SHP77 (cell line): ENCODE measurements around the gene AUTS2.

ENCODE experiments used
- DNase-seq, 2 experiments: peaks; one replicate each; lab custom pipeline; 2025; lab: John Stamatoyannopoulos, UW

Gene AUTS2

DNA sequence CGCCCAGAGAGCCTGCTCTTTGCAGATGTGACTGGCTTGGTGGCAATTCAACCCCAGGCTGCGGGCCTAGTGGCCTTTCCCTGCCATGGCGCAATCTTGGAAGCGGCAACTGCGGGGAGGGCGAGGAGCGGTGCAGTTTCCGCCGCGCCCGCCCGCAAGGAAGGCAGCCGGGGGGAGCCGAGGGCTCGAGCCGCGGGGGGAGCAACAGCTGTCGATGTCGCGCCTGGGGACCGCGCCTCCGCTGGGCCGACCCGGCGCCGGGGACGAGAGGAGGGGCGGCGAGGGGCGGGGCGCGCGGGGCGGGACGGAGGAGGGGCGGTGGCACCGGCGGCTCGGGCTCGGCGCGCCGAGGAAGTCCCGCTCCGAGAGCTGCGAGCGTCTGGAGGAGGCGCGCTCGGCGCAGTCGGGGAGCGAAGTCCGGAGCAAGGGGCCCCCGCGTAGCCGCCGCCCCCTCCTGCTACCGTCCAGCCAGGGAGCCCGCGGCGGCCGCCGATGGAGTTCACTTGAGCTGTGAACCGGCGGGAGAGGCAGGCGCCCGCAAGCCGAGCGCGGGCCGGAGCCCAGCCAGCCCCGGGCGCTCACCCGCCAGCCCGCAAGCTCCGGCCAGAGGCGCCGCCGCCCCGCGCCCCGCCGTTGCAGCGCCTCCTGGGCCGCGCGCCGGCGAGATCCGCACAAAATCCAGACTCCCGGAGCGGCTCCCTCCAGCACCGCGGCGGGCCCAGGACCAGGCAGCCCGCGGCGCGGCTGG lies 1095.6 kb downstream of the AUTS2 start:
- DNase-seq = no peak

DNA sequence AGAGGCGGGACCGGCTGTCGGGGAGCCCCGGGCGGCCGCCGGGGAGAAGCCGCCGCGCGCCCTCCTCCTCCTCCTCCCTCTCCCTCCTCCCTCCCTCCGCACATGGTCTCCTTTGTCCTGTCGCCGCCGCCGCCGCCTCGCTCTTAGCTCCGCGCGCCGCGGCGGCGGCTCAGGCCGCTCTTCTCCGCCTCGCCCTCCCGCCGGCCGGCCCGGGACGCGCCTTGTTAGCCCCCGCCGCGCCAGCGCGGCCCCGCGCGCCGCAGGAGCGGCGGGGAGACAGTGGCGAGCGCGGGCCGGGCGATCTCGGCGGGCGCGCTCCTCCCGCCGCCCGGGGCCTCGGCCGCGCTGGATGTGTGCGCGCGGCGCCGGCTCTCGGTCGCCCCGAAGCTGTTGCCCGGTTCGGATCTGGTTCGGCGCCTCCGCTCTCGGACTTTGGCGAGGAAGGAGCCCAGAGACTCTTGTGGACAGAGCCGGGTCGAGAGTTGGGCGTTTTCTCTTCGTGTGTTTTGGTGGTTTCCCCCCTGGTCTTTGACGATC lies 1096.2 kb downstream of the AUTS2 start:
- no peak for DNase-seq

DNA sequence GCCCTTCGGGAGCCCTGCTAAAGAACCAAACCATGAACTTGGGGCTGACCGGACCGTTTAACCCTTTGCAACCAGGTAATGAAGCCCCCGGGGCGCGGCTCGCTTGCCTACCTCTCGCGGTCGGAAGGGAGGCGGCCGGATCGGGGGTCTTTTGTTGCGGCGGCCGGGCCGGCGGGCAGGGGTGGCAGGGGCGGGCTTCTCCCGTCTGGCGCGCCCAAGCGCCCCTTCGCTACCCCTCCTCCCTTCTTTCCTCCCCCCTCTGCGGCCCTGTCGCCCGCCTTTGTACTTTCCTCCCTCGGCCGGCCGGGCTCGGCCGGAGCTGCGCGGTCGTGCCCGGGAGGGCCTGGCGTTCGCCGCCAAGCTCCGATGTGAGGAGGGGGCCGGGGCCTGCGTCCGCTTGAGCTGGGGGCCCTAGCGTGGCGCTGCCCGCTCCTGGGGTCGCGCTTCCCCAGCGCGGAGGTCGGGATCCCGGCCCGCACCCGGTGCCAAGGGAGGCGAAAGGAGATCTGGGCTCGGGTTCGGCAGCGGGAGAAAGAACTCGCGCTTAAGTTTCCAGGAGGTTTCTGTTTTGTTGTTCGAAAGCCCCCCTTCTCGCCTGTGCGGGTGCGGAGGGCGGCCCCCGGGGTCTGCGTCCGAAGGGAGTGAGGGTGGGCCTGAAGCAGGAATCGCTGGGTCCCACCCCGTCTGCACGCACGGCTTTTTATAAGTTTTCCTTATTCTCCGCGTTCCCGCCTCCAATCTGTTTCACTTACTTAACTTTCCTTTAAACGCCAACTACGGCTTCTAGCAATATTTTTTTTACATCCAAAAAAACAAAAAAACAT lies 1096.9 kb downstream of the AUTS2 start:
- DNase-seq = no peak

DNA sequence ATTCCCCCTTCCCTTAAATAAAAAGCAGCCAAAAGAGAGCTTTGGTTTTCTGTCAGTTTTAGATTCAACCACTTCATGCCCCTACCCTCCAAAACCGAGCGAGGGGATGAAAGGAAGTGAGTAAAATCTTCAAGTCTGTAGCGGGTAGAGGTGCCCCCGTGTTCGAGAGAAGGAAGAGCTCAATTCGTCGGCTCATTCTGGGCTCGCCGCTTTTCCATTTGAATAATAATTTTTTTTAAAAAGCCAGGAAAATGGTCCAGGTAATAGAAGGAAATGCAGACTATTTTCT lies 1097.5 kb downstream of the AUTS2 start:
- no peak for DNase-seq

DNA sequence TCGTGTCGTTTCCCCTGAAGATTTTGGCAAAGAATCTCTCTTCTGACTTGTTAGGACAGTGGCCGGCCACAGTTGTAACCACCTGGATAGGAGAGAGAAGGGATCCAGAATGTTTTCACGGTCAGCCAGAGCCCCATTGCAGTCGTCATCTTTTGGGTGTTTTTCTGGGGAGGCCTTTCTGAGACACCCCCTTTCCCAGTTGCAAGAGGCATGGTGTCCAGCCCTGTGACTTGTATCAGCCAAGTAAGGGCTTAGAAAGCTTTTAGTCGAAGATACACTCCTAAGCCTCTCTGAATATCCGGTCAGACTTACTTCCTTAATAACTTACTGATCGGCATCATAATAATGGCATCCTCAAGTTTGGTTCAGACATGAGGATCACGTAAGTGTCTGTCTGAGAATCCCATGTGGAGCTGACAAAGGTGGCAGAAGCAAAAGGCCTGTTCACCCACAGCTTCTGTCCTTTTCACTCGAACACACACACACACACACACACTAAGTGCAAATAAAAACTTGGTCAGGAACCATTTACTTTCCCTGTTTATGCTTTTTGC lies 1098.0 kb downstream of the AUTS2 start:
- DNase-seq = no peak

DNA sequence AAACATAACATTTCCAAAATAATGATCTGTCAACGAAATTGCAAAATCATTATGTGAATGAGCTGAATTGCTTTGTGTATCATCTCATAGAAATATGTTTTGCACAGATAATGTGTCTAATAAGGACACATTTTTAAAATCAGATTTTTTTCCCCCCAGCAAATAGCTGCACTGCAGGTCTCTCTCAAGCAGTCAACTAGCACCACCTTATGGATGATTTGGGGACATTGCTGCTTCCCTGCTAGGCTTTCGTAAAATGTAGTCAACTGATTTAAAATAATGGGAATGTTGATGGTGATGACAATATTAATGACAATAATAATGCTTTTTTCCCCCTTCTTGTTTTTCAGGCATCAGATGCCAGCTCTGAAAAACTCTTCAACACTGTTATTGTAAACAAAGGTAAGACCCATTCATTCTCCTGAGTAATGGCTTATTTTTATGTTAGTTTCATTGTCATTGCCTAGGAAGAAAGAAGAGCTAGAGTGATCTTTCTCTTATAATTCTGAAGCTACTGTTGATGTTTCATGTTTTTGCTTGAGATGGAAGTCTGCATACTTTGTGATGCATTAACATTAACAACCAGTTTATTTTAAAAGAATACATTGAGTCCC lies 1100.1 kb downstream of the AUTS2 start:
- peak in 1 of 2 experiments; percentile 34 for DNase-seq

DNA sequence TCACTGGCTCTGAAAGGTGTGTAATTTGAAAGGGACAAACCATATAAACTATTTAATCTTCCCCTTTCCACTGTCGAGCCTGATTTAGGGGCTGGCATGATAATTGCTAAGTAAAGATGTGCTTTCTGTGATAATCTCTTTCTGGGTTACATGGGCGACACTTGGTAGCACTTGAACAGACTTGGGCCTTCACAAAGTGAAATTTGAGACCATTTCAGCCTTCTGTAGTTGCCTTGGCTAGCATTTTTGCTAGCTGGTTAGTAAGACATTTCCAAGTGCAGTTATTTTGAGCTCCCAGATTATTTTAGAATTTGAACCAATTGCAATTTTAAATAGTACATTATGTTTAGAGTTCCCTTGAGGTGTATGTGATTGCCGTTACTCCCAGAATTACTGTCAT lies 1101.0 kb downstream of the AUTS2 start:
- no peak for DNase-seq

DNA sequence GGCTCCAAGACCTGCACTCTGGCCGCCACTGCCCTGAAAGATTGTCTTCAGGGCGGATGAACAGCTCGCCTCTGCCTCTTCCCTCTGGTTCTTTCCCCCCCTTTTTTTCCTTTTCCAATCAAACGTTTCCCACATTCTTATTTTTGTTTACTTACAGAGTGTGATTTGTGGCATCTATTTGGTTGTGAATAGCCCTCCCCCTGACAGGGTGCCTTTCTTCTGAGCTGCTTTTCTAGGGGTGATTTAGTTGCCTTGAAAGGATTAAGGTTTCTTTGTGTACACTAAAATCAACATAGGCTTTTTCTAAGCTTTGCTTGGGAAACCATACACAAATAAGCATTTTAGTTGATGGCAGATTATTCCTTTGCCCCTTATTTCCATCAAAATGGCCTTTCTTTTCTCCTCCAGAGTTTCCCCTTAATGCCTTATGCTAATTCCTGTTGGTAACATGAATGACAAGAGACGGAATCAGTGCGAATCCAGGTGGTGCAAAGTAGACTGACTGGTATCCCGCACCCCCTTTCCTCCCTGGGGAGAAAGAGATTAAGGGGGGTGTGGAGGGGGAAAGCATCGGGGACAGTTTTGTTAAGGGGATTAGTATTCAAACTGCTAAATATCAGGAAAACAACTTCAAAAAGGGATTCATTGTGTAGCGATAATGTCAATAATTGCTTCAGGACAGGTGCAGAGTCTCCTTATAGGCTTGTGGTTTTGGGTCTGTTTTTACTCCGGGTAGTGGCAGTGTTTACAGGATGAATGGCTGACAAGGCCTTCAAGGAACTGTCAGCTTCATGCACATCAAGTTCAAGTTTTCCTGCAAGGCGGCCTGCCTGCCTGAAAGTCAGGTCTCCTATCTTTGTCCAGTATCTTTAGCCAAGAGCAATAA lies 1102.0 kb downstream of the AUTS2 start:
- no peak for DNase-seq

DNA sequence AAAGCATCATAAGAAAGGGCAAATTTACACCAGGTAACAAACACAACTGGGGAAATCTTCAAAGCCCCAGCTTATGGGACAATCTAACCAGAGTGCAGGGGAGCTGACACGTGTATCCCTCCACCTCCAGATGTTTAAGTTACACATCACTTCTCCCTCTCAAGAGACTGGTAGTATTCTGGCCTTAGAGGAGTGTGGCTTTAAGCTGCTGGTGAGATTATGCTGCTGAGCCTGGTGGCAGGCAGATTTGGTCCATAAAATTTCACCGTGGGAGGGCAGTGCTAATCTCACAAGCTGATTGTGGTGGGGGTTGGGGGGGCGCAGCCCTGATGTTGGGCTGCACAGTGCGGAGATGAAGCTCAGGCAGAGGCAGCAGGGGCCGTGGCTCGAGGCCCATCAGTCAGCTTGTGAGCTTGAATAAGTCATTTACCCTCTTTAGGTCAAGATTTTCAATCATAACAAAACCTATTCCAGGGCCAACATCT lies 1102.7 kb downstream of the AUTS2 start:
- no peak for DNase-seq

DNA sequence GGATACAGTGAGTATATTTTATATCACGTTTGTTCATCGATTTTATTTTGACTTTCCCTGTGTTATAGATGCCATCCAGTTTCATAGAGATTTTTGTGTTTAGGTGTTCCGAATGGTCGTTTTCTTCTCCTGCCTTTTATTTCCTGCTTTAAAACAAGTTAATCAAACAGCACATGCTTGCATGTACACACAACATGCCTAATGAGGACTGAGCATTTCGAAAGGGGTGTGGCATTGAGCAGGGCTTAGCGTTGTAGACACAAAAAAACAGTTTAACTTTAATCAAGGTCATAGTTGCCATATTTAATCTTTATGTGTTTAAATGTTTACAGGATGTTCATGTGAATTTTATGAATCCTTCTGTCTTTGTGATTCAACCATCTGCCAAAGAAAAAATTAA lies 1103.2 kb downstream of the AUTS2 start:
- no peak for DNase-seq

DNA sequence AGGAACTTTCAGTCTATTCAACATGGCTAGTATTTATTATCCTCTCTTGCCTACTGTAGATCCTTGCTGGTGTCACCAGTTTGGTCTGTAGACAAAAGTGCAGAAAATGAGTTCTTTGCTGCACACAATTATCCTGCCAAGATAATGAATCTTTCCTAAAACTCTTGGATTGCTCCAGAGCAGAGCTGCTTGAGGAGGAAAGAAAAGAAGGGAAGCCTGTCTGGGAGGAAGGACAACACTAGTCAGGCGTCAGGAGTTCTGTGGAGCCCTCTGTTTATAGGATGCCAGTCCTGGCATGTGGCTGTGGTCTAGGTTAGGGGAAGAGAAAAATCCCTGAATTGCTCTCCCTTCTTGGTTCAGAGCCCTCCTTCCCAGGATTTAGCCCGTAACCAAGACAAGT lies 1103.7 kb downstream of the AUTS2 start:
- DNase-seq = no peak

DNA sequence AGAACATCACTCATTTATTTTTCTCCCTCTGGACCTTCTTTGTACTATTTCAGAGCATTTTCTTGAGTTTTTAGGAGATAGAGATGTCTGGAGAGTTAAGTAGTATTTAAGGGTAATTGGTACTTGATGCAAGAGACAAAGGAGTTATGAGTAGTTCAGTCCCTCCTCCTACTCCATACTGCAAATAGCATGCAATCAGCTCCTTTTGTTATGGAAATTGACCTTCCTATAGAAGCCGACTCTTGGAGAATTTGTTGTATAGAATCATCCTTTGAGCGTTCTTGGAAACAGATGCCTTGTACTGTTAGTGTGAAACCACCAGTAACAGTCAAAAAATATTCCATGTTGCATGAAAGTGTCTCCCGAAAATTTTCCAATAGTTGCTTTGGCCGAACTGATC lies 1105.5 kb downstream of the AUTS2 start:
- no peak for DNase-seq

DNA sequence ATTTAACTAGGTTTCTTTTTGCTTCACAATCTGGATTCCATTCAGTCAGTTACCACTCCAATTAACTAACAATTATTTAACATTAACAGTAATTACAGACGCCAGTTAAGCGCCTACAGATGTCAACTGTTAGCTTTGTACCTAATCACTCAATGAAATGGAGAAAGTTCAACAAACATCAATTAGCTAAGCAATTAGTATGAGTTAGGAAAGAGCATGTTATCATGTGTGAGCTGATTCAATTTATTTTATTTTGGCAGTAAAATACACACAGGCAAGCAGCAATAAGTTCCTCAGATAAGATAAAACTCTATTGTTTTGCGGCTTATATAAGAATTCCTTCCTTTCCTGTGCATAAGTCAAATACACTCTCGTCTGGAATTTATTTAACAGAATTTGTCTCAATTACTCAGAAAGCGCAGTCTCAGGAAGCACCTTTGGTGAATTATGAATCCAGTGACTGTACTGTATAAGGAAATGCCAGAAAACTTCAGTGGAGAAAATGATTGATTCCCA lies 1106.6 kb downstream of the AUTS2 start:
- no peak for DNase-seq

DNA sequence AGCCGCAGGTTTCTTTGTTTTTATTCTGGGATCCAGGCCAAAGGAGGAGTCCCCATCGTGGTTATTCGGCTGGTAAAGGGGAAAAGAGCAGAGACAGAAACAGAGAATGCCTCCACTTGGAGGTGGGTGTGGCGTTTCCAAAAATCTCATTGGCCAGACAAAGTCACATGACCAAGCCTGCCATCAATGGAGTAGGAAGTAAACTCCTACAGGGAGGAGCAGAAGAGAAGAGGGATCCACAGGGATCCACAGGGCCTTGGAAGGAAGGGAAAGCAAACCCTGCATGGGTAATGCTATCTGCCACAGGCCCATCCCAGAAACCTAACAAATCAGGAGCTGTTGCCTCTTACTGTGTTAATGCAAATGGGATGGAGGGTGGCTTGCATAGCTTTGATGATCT lies 1107.9 kb downstream of the AUTS2 start:
- no peak for DNase-seq

DNA sequence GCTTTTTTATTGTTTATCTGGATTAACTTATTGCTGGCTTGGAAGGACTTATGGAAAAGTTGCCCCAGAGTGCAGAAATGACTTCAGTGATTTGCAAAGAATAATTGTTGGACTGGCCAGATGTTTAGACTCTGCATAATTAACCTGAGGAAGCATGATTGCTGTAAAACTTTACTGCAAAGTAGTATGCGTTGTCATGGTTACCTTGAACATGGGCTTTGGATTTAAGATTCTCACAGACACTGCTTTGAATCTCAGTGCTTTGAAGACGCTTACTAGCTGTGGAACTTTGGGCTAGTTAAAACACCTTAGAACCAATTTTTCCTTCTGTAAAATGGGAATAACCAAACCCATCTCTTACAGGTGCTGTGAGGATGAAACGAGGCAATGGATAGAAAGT lies 1108.4 kb downstream of the AUTS2 start:
- no peak for DNase-seq

DNA sequence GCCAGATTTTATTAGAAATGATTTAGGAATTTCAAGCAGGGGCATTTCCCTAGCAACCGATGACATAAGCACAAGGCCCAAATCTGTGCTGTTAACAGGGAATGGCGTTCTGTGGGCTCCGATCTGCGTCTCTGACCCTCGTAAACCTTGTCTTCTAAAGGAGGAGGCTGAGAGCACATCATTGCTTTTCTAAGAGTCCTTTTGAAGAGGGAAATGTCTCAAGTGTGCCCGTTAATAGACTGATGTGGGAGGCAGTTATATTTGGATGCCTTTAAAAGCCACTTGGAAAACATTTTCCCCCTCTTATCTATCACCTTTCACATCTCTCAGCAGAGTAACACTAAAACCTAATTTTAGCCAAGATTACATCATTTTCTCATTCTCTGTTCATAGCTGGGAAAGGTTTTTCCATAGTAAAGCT lies 1109.6 kb downstream of the AUTS2 start:
- no peak for DNase-seq

DNA sequence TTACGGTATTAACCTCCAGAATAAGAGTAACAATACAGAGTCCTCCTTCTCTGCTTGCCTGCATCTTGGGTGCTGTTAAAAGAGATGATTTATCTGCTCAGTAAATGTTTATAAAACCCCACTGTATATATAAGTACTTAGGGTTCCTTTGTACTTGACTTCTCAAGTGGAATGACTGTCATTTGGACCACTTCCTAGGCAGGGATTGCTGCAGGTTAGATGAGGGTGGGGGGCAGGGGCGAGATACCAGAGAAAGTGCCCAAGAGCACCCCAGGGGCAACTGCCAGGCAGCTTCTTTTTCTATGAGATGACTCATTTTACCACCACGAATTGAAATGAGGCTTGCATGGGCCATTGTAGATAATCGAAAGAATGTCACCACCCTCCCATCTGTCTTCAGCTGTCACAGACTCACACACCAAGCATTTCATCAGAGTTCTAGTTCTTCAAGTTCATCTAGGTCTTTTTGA lies 1111.8 kb downstream of the AUTS2 start:
- no peak for DNase-seq

DNA sequence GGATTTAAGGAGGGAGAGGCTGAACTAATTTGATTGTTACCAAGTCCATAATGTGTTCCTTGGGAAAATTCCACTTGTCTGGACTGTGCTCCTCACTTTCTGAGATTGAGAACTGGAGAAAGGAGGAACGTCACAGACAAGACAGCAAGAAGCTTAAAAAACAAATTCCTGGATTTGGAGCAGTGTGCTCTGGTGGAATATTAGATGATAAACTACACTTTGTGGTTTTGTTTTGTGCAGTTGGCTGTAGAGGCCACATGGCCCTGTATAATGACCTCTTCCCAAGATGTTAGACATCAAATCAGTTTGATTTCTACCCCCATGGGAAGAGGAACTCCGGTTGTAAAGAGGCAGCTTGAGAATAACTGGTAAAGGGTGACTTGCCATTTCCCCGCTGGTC lies 1112.4 kb downstream of the AUTS2 start:
- no peak for DNase-seq

DNA sequence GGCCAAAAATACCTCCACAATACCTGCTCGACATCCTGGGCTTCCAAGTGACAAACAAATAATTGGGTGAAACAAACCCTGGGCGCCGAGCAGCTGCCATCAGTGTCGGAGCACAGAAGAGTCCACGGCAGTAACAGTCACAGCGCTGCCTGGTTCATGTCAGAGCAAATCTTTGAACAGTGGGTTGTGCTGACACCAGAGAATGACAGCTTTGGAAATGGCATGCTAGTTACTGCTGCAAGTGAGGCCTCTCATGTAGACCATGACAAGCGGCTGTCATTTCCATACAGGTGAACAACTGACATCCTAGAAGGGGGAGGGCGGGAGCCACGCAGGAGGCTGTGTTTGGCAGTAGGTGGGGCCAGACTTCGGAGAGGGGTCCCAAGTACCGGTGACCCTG lies 1113.2 kb downstream of the AUTS2 start:
- peak; percentile 70 to 83 for DNase-seq

DNA sequence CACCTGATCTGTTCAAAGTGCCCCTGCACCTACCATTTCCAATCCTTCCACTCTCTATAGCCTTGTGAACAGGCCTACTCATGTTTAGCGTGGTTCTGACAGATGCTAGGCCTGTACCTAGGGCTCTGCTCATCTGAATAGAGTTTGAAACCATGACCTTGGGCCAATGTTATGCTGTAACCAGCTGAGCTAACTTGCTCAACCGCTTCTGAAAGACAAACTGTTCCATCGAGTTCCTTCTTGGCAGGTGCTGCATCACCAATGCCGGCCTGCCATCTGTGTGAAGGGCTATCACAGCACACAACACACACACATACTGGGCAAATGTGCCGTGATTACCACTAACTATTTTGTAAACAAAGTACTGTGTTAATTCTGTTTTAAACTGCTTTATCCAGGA lies 1114.7 kb downstream of the AUTS2 start:
- peak; percentile 59 to 70 for DNase-seq

DNA sequence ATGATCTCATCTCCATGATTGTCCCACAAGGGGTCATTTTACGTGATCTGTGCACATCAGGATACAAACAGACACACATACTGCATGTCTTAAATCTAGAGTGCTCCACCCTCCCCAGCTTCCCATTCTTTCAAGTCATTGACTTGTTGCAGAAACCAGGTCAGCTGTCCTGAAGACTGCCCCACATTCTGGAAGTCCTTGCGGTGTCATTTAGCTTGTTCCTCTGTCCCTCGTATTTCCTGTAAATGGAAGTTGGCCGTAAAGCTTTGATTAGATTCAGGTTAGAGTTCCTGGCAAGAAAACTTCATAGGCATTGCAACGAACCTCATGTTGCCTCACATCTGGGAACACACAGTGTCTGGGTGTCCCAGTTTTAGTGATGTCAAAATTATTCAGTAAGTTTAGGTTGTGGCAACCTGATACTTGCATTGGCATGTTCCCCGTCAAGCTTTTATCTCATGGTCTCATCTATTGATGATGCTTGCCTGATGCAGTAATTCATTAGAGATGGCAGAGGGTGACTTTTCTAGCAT lies 1116.3 kb downstream of the AUTS2 start:
- no peak for DNase-seq
